HEK293 (cell line): ENCODE data around the gene TSPAN2.

Experiments
- CTCF ChIA-PET: fragments of 350-600 bp; formaldehyde crosslinking; extraction: SDS; loops from one replicate; lab custom pipeline; 2021; ENCODE audit warnings: antibody characterized with exemption; lab: Yijun Ruan, JAX
- POLR2A ChIA-PET: fragments of 300-600 bp; formaldehyde crosslinking; extraction: SDS; loops from one replicate; lab custom pipeline; 2020; ENCODE audit warnings: antibody characterized with exemption, inconsistent platforms; lab: Yijun Ruan, JAX
- H3K27ac ChIP-seq: fragments of 200-500 bp; sonication (Bioruptor generic); 2 replicates; pipeline ENCODE4 v1.5.1; 2014; ENCODE audit warnings: low read depth, low read length, control low read depth, inconsistent platforms; ENCODE audit errors: extremely low read depth
- H3K36me3 ChIP-seq, 2 experiments: fragments of 200-500 bp in 1 of 2; sonication (Bioruptor generic) in 1 of 2; 1 replicate in 1 of 2; 2 replicates in 1 of 2; pipeline ENCODE4 v1.5.1; 2014 to 2017; ENCODE audit warnings: inconsistent platforms in 2 of 2, low read length in 2 of 2; ENCODE audit not compliant: control insufficient read depth in 2 of 2, insufficient read depth in 1 of 2
- H3K4me1 ChIP-seq: fragments of 200-500 bp; sonication (Bioruptor generic); 2 replicates; pipeline ENCODE4 v1.5.1; 2014; ENCODE audit warnings: mild to moderate bottlenecking, low read length, inconsistent platforms; ENCODE audit not compliant: control insufficient read depth, insufficient read depth
- H3K4me3 ChIP-seq: 2 replicates; pipeline ENCODE4 v1.5.1; 2011; ENCODE audit warnings: low read depth, mild to moderate bottlenecking, control low read depth, low read length, moderate library complexity
- H3K9me3 ChIP-seq: fragments of 200-500 bp; sonication (Bioruptor generic); 2 replicates; pipeline ENCODE4 v1.5.1; 2014; ENCODE audit warnings: low read depth, low read length, inconsistent platforms; ENCODE audit not compliant: control insufficient read depth, insufficient read depth
- ATF2 ChIP-seq: fragments of 450-650 bp; formaldehyde crosslinking; IDR thresholded peaks from 2 replicates; pipeline ENCODE4 v1.5.1; 2016; ENCODE audit warnings: missing biosample characterization, missing genetic modification characterization, low read depth
- MEIS1 ChIP-seq: sonication (generic); formaldehyde crosslinking; IDR thresholded peaks from 2 replicates; pipeline ENCODE4 v1.8.1; 2022; ENCODE audit warnings: missing genetic modification reagents, mild to moderate bottlenecking, borderline replicate concordance
- PRDM1 ChIP-seq: fragments of 450-650 bp; formaldehyde crosslinking; IDR thresholded peaks from 2 replicates; pipeline ENCODE4; 2016; ENCODE audit warnings: missing biosample characterization, missing genetic modification characterization
- PRDM2 ChIP-seq: fragments of 450-650 bp; formaldehyde crosslinking; IDR thresholded peaks from 2 replicates; pipeline ENCODE4 v1.5.1; 2016; ENCODE audit warnings: missing biosample characterization, missing genetic modification characterization, borderline replicate concordance
- SP2 ChIP-seq: fragments of 450-650 bp; formaldehyde crosslinking; IDR thresholded peaks from 2 replicates; pipeline ENCODE4 v1.5.1; 2016; ENCODE audit warnings: missing biosample characterization, missing genetic modification characterization
- SP7 ChIP-seq: fragments of 450-650 bp; formaldehyde crosslinking; IDR thresholded peaks from 2 replicates; pipeline ENCODE4 v1.5.1; 2016; ENCODE audit warnings: missing biosample characterization, missing genetic modification characterization
- ZBTB48 ChIP-seq: fragments of 450-650 bp; formaldehyde crosslinking; IDR thresholded peaks from 2 replicates; pipeline ENCODE4 v1.5.1; 2016; ENCODE audit warnings: missing biosample characterization, missing genetic modification characterization
- ZNF133 ChIP-seq: fragments of 450-650 bp; formaldehyde crosslinking; IDR thresholded peaks from 2 replicates; pipeline ENCODE4 v1.5.1; 2016; ENCODE audit warnings: missing biosample characterization, missing genetic modification characterization
- ZNF202 ChIP-seq: fragments of 450-650 bp; formaldehyde crosslinking; IDR thresholded peaks from 2 replicates; pipeline ENCODE4 v1.5.1; 2016; ENCODE audit warnings: missing biosample characterization, missing genetic modification characterization, borderline replicate concordance
- ZNF26 ChIP-seq: fragments of 450-650 bp; formaldehyde crosslinking; IDR thresholded peaks from 2 replicates; pipeline ENCODE4 v1.5.1; 2016; ENCODE audit warnings: missing biosample characterization, missing genetic modification characterization
- ZNF433 ChIP-seq: fragments of 450-650 bp; formaldehyde crosslinking; IDR thresholded peaks from 2 replicates; pipeline ENCODE4 v1.5.1; 2016; ENCODE audit warnings: missing biosample characterization, missing genetic modification characterization, low read depth
- ZNF670 ChIP-seq: fragments of 450-650 bp; formaldehyde crosslinking; IDR thresholded peaks from 2 replicates; pipeline ENCODE4 v1.5.1; 2016; ENCODE audit warnings: missing biosample characterization, missing genetic modification characterization, low read depth

The TSPAN2 gene

DNA sequence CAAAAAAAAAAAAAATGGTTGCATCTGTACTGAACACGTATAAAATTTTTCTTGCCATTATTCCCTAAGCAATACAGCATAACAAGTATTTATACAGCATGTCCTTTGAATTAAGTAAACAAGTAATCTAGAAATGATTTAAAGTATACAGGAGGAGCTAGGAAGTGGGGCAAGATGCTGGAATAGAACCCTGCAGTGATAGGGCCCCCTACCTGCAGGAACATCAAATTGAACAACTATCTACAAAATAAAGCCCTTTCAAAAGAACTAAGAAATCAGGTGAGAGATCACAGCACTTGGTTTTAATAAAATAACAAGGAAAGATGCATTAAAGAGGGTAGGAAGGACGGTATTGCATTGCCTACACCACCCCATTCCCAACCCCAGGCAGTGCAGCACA lies 48.8 kb downstream of the TSPAN2 start:
- CTCF ChIA-PET, result interaction anchor here (0.7 to 4.1 kb wide), 7 partner anchors 9 to 1473 kb away, joined by 3 to 61 read pairs (median 7); no protein-coding TSS in a partner anchor
- Histone ChIP-seq H3K36me3 (no peaks in the 10 kb centered on the region), H3K27ac (no peak overlapping the region), H3K4me1 (no peaks in the 10 kb centered on the region), H3K9me3 (no peaks in the 10 kb centered on the region), H3K4me3 (no peak overlapping the region)
- POLR2A ChIA-PET, result no interaction called here
- TF ChIP-seq ZNF670 (no peak), ZNF26 (tag by site-specific recombination) (no peak), PRDM1 (tag by site-specific recombination) (no peak), SP2 (tag by site-specific recombination) (no peak)

DNA sequence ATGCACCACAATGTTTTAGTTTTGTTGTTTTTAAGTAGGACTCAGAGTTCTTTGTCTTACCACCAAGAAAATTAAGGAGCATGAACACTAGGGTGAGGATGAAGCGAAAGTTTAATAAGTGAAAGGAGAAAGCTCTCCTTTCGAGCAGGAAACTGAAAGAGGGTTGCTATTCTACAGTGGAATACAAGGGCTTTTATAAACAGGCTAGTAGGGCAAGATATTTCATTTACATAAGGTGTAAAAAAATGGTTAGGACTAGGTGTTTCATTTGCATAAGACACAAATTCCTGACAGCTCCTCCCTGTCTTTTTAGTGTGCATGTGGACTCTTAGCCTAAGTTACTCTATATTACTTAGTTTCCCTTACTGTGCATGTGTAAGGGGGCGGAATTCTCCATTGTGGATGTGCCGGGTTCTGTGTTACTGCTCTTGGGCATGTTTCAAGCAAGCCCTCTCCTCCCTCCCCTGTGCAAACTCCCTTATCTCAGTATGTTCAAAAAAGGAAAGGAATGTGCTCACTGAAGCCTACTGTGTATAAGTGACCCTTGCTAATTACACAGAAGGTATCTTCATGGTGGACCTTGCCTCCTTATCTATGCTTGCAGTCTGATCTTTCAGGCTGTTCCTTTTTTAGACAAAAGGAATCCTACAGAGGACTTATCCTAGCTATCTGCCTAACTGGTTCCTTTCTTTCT lies 52.3 kb downstream of the TSPAN2 start:
- Histone ChIP-seq H3K9me3 (no peaks in the 10 kb centered on the region), H3K36me3 (no peaks in the 10 kb centered on the region), H3K27ac (no peak overlapping the region), H3K4me1 (no peaks in the 10 kb centered on the region), H3K4me3 (no peak overlapping the region)
- ChIA-PET CTCF (no interaction called here), POLR2A (no interaction called here)
- TF ChIP-seq SP7 (tag by site-specific recombination), result no peak
- TF ChIP-seq ATF2, result no peak
- TF ChIP-seq MEIS1 (CRISPR knock-in tag), result no peak
- TF ChIP-seq ZNF133 (tag by site-specific recombination), result peak; percentile 22; the same call in 1 of the 2 replicates
- no peak for TF ChIP-seq ZNF26 (tag by site-specific recombination)
- TF ChIP-seq ZBTB48 (tag by site-specific recombination), result no peak

DNA sequence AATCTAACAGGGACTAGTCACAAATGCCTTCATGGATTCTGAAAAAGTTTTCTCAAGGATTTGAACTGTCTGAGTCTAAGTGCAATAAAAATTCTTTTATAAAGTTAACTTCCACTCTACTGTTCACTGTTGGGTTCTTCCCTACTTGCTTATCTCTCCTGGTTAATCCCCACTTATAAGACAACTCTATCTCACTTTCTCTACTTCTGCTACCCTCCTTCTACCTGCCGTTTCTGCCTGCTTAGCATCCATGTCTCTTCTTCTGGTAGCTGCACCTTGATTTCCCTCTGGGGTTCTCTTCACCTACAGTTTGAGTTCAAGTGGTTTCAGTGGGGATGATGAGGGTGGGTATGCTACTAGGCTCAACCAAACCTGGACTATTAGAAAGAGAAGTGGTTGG lies 53.7 kb downstream of the TSPAN2 start:
- Histone ChIP-seq H3K4me3 (no peak overlapping the region), H3K36me3 (no peaks in the 10 kb centered on the region), H3K27ac (no peak overlapping the region), H3K4me1 (no peaks in the 10 kb centered on the region), H3K9me3 (no peaks in the 10 kb centered on the region)
- ChIA-PET CTCF (no interaction called here), POLR2A (no interaction called here)
- no peak for TF ChIP-seq PRDM2 (tag by site-specific recombination)
- no peak for TF ChIP-seq ZNF433 (tag by site-specific recombination)
- no peak for TF ChIP-seq ZNF202
